GM18858 (cell line): Measurements from ENCODE around the gene ASF1B.
"Not testable (repeated sequence)": the region's sequence is repeated elsewhere in the genome, so short reads cannot be mapped to it uniquely, and the experiment has no call there.

Source experiments
- ATAC-seq: cut with Tn5 transposase; IDR thresholded peaks from one replicate; pipeline ENCODE4 v1.9.1; 2021; ENCODE audit not compliant: unreplicated experiment

Gene ASF1B

GRCh38 chr19:14160017-14160703 is 23.8 kb upstream of the ASF1B start:
- ATAC-seq: no peak

GRCh38 chr19:14159059-14159458 is 22.7 kb upstream of the ASF1B start:
- no peak for ATAC-seq

GRCh38 chr19:14158276-14159023 is 22.1 kb upstream of the ASF1B start:
- ATAC-seq: no peak

GRCh38 chr19:14156971-14157717 is 20.8 kb upstream of the ASF1B start:
- ATAC-seq: no peak

- no peak for ATAC-seq
Observed at GRCh38 chr19:14156122-14156521, 19.7 kb upstream of the ASF1B start.

- ATAC-seq: no peak
Observed at GRCh38 chr19:14155371-14155770, 19.0 kb upstream of the ASF1B start.

GRCh38 chr19:14152713-14153112 is 16.3 kb upstream of the ASF1B start:
- ATAC-seq: no peak

GRCh38 chr19:14150770-14151661 is 14.6 kb upstream of the ASF1B start:
- ATAC-seq: no peak

GRCh38 chr19:14150041-14150769 is 13.8 kb upstream of the ASF1B start:
- no peak for ATAC-seq

- no peak for ATAC-seq
Observed at GRCh38 chr19:14149509-14149994, 13.2 kb upstream of the ASF1B start.

GRCh38 chr19:14148751-14149410 is 12.5 kb upstream of the ASF1B start:
- no peak for ATAC-seq

- no peak for ATAC-seq
Observed at GRCh38 chr19:14147797-14148605, 11.6 kb upstream of the ASF1B start.

- ATAC-seq: no peak
Observed at GRCh38 chr19:14146789-14147216, 10.4 kb upstream of the ASF1B start.

GRCh38 chr19:14146169-14146568 is 9.8 kb upstream of the ASF1B start:
- not testable (repeated sequence) for ATAC-seq

- ATAC-seq: no peak
Observed at GRCh38 chr19:14145381-14145780, 9.0 kb upstream of the ASF1B start.

- no peak for ATAC-seq
Observed at GRCh38 chr19:14142262-14143190, 6.1 kb upstream of the ASF1B start.

- ATAC-seq: no peak
Observed at GRCh38 chr19:14141041-14141440, 4.7 kb upstream of the ASF1B start.

GRCh38 chr19:14139944-14140343 is 3.6 kb upstream of the ASF1B start:
- no peak for ATAC-seq
